GM19455 (cell line): ENCODE measurements around the gene LTB4R.
A peak's percentile ranks its signal among the peaks of the same experiment; 100 is the strongest.
"Not testable (repeated sequence)": the region's sequence is repeated elsewhere in the genome, so short reads cannot be mapped to it uniquely, and the experiment has no call there.

ENCODE experiments used
- ATAC-seq: cut with Tn5 transposase; IDR thresholded peaks from one replicate; pipeline ENCODE4 v1.9.1; 2021; ENCODE audit not compliant: unreplicated experiment

LTB4R gene

DNA sequence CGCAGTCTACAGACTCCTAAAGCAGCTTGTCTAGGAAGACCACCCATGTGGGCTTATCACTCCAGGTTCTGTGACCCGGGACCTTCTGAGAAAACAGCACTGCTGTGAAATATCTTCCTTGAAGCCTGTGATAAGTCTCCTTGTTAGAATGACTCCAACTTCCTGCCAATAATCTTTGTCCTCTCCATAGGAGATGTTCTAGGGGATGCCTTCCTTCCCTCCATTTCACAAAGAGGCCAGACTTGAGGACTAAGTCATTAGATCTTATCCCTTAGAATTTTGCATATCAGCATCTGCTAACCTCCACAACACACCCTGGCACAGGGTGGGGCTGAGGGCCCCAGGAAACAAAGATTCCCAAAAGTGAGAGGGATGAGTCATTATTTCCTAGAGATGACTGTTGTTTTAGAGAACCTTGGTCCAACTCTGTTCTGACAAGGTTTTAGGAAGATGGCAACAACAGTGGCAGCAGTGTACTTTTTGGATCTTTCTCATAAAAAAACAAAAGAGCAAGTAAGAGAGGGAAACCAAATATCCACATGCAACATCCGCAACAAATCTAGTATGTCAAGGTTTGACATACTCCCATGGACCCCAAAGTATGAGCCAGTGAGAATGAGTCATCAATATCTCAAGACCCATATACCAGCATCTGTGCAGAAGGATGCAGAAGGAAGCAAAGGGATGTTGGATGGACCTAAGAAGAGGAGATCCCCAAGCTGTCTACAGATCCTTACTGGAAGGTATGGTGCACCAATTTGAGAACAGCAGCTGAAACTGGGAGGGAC lies 6.0 kb downstream of the LTB4R start:
- ATAC-seq, result no peak

DNA sequence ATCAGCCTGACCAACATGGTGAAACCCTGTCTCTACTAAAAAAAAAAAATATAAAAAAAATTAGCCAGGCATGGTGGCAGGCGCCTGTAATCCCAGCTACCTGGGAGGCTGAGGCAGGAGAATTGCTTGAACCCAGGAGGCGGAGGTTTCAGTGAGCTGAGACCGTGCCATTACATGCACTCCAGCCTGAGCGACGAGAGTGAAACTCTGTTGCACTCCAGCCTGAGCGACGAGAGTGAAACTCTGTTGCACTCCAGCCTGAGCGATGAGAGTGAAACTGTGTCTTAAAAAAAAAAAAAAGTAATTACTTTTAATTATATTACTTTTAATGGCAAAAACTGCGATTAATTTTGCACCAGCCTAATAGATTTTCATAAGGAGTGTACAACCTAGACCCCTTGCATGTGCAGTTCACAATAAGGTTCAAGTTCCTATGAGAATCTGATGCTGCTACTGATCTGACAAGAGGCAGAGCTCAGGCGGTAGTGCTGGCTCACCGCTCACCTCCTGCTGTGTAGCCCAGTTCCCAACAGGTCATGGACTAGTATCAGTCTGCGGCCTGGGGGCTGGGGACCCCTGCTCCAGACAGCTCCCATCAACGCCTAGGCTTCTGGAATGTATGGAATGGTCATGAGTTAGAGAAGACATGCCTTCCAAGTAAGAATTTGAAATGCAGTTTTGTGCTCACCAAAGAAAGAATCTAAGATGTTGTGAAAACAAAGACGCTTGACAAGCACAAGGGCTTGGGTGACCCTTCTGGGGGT lies 10.1 kb downstream of the LTB4R start:
- no peak for ATAC-seq

DNA sequence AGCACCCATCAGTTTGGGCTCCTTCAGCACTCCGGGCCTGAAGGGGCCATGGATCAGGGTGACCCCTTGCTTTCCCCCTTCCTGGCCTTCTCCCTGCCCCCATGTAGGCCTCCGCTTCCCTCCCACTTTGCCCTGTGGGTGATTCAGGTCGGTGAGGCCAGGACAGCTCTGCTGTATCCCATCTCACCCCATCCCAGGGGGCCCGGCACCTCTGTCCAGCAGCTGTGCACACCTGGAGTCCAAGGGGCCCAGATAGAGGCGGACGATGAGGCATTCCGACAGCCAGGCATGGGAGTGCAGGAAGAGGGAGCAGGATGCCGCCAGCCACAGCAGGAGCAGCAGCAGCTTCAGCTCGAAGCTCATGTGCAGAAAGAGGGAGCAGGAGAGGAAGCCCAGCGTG lies 11.4 kb downstream of the LTB4R start:
- ATAC-seq, result no peak

DNA sequence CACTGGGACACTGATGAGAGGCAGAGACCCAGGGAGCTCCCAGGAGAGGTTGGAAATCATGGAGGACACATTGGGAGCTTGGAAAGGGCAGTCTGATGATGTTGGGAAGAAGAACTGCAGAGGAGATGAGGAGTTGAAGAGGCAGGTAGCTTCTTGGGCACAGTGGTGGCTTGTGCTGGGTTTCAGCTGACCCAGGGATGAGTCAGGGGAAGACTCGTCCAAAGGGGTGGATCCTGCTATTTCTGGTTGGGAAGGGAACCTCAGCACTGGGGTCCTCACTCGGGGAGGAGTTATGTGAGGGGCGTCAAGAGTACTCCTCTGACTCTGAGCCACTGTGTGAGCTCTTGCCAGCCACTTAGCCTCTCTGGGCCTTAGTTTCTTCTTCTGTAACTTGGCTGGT lies 12.0 kb downstream of the LTB4R start:
- no peak for ATAC-seq

DNA sequence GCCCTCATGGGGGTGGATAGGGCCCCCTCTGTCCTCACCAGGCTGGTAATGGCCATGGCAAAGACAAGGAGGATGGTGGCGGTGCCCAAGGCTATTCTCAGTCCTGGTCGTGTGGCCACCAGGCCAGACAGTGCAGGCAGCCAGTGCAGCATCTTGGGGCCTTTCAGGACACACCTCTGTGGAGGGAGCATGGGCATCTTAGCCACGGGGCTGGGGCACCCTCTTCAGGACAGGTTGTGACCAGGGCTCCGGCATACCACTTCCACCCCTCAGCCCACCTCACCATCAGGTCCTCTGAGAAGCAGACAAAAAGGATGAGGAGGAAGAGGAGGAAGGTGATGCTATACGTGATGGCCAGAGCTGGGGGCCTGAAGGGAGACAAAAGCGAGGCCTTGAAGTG lies 12.7 kb downstream of the LTB4R start:
- no peak for ATAC-seq

DNA sequence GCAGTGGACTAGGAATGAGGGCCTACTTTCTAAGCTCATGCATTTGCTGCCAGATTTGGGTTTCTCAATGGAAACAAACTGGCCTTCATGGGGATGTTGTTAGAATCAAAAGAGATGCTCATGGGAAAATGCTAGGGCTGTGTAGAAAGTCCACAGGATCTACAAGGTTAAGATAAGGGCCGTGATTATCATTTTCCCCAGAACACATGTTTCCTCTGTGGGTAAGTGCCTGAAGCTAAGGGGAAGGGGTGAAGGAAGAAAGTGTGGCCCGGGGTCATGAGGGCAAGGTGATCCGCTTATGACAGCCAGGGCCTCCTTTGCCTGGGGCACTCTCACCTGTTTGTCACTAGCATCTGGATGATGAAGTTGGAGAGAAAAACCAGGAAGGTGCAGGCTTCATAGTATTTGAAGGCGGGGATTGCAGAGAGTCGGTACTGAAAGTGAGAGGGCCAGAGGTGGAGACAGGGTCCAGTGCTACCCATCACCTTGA lies 13.8 kb downstream of the LTB4R start:
- ATAC-seq, result no peak

DNA sequence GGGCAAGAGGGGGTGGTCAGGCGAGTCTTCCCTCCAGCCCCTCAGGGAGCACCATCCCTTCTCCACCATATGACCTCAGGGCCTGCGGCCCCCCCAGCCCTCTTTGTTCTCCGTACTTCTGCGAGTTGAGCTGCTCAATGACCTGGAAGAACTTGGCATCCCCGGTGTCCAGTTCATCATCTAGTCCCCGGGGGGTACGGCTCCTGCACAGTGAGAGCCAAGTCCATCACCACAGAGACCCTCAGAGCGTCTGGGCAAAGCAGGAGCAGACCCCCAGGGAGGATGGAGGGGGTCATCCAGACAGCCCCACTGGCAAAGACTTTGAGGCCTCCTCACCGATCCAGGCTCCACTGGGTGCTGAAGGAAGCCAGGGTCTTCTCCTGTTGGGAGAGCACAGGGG lies 14.7 kb downstream of the LTB4R start:
- ATAC-seq, result no peak

DNA sequence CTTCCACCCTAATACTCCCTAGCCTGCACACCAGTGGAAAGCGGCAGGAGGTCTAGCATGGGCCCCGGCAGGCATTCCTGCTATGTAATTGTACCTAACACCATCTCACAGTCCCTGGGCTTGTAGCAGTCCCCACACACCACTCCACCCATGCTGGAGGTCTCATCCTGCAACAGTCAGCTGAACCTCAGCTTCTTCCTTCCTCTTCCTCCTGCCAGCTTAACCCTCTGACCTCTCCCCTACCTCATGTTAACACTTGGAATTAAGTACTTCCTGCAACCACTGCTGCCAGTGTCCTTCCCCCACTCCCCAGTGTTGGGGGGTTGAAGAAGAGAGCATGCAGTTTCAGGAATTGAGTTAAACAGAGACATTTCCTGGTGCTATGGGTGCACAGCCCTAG lies 16.0 kb downstream of the LTB4R start:
- no peak for ATAC-seq

DNA sequence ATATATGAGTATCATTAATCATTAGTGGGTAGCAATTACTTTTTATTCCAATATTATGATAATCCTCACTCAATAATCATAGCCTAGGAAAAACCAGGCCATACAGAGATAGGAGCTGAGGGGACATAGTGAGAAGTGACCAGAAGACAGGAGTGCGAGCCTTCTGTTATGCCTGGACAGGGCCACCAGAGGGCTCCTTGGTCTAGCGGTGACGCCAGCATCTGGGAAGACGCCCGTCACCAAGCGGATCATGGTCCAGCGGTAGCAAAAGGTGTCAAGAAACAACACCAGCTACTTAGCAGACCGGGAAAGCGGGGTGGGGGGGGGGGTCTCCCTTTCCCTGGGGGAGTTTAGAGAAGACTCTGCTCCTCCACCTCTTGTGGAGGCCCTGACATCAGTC lies 16.6 kb downstream of the LTB4R start:
- not testable (repeated sequence) for ATAC-seq

DNA sequence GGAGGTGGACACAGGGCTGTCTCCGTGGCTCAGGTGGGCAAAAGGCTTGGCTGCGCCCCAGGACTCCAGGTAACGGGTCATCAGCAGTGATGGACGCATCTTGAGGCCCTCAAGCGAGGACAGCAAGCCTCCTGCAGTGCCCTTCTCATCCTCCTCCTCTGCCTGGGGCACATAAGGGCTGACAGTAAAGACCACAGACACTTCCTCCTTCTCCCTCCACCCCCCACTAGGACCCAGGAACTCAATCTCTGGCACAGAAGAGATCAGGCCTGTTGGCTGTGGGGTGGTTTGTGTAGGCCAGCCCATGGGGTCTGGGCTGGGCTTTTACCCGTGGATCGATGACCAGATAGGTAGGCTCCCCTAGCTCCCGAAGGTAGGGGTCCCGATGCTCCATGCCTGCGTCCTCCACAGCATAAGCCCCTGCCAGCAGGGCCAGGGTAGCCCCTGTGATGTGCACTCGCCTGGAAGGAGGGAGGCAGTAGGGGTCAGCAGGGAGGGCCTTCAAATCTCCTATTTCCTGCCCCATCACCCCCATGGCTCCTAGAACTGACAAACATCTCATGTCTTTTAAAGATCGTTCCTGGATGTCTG lies 17.9 kb downstream of the LTB4R start:
- ATAC-seq, result no peak

DNA sequence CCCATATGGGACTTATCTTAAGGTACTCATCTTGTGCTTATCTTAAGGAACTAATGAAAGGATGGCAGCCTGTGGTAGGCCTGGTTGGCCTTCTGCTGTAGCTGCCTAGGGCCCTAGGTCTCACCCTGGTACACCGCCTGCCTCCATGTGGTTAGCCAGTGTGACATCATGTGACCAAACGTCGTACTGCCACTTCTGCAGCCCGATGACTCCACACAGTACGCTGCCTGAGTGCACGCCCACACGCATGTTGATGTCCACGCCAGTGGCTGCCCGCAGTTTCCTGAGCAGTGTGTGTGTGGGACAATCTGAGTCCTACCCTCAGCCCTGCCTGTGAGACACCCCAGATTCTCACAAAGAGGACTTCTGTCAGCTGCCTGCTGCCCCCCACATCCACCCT lies 18.4 kb downstream of the LTB4R start:
- ATAC-seq, result no peak

DNA sequence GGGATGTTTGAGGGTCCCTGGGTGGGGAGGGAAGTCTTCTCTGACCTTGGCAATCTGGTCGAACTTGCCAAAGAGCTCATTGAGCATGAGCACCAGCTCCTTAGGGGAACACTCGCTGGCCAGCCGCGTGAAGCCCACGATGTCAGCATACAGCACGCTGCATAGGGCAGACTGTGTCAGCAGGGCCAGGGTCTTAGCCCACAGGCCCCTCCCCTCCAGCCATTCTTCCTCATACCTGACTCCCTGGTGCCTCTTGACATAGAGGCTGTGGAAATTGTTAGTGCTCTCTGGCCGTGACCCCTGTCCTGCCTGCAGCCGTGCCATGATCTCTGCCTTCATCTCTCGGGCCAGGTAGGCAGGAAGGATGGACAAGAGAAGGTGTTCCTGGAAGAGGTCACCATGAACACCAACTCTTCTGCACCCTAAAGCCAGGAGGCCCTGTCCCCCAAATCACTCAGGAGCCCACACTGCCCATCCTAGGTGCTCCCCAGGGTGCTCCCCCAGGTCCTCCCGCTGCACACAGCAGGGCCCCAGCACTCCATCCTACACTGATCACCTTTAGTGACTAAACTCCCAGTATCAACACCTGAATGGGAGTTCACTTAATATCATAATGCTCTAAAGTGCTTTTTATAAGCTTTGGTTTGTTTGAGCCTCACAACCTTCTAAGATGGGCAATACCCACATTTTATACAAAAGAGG lies 19.8 kb downstream of the LTB4R start:
- ATAC-seq, result no peak

DNA sequence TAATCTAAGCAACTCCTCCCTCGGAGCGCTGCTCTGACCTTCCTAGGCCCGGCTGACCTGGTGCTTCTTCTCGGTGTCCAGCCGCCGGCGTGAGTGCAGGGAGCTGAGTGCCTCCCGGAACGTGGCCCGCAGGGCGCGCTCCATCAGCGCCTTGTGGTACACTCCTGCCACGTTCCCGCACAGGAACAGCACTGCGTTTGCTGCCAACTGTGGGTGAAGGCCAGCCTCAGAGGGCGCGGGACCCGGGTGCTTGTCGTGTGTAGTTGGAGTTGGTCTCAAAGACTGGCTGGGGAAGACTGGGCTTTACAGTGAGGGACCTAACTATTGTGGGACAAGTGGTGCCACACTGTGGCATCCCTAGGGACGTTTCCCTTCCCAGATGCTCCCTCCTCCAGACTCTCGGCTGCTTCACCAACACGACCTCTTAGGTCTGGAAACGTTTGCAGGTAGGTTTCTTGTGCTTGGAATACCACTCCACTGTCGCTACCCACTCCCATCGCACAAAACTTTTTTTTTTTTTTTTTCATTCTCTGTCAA lies 20.5 kb downstream of the LTB4R start:
- ATAC-seq, result no peak

DNA sequence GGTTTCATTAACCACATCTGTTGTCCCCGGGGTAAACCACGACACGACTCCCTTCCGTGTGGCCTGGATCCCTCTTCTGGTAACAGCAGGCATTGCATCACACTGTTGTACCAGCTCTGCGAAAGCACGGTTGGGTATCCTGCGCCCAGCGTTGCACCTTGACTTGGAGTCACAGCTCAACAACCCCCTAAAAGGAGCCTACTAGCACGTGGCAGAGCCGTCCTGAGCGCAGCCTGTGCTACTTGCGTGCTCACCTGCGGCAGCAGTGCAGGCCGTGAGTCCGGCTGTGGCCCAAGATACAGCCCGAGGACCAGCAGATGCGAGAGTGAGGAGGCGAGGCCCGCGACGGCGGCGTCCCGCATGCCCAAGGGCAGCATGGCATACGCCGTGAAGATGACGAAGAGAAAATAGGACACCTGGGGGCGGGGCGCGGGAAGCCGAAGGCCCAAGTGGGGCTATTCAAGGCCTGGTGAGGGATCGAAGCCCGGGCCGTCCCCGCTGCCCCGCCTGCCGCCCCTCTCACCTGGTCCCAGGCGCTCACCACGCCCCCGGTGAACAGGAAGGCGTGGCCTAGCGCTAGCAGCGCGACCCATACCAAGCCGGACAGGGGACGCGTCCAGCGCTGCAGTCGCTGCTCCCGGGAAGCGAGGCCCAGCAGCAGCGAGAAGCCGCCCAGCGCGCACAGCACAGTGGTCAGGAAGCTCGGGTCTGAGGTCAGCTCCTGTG lies 21.1 kb downstream of the LTB4R start:
- ATAC-seq, result peak; percentile 67

DNA sequence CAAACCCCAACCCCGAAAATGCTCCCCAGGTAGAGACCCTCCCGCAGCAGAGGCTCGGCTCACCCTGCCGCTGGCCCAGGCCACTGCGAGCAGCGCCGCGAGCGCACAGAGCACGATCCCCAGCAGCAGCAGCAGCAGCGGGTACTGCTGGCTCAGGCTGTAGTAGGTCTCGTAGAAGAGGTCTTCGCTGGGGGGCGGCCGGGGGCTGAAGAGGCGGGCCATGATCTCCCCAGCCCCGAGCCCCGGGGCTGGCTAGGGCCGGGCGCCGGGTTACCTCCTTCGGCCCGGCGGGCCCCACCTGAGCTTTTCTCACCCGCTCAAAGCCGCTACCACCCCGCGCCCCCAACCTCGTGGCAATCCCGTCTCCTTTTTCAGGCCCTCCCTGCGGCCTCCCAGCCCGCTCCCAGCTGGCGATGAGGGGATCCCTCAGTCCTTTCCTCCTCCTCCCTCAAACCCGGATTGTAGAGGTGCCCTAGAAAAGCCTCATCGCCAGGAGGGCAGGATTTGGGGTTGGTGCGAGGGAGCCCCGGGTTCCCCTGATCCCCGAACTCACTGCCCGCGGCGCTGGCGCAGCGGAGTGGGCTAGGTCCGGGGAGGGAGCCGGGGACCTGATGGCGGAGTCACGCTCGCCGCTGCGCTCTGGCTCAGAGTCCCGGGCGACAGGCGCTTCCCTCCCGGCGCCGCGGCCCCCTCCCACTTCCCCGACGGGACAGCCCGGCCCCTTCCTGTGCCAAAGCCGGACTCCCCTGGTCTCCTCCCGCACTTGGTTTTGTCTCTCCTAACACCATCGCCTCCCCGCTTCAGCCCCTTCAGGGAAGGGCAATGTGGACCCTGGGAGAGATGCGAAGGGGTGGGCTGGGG lies 23.4 kb downstream of the LTB4R start, which contains the start of gene ADCY4:
Gene ADCY4 (minus strand): TSS at position 641 of the 861 bp plus-strand sequence. CDS start 419 bp downstream, at position 222.
- ATAC-seq, result no peak

DNA sequence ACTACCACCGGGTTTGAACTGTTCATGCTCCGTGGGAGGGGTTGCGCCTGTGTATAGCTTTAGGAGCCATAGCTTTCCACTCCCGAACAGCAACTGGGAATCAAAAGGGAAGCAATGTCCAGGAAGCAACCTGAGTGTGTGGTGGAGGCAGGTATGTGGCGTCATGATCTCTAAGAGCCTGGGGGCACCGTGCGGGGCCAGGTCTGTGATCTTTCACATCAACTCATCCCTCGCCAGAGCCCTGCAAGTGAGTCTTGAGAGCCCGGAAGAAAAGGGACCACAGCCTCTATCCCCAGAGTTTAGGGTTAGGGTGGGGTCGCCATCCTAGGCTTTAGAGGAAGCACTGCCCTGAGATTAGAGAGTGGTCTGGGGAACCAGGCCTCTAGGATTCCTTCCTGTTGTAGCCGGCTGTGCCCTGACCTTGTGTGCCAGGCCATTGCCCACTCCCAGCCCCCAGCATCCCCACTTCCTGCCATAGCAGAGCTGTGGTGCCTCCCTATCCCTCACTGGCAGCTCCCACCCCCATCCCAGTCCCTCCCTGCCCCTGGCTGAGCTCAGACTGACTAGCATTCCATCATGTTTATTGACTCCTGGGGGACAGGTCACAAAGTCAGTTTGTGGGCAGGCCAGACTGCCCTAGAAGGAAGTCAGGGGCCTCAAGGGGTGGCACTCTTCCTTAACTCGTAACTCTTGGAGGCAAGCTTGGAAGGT lies 24.3 kb downstream of the LTB4R start:
- no peak for ATAC-seq

DNA sequence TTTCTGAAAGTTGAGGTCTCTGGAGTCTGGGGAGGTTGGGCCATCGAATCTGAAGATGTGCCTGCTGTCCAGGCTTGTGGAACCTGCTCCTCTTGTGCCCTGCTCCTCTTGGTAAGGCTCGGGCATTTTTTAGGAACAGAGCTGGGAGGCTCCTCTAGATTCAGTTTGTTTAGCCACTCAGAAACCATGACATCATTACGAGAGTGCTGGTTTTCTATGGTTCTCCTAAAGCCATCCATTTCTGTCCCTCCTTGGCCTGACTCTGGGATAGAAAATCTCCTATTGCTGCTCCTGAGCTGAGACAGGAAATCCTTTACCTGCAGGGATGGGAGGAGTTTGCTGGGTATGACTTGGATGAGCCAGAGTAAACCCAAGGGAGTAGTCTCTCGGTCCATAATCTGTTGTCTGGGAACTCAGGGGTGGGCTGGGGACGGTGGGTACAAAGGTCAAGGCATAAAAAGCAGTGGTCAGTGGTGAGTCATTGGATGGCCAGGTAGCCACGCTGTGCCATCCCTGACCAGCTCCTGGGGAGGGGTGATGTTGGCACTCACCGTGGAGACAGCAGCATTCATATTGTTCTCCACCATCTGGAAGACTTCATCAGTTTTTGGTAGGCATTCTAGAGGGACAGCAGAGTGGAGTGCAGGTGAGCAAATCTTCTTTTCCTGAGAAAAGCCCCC lies 26.0 kb downstream of the LTB4R start:
- ATAC-seq, result no peak

DNA sequence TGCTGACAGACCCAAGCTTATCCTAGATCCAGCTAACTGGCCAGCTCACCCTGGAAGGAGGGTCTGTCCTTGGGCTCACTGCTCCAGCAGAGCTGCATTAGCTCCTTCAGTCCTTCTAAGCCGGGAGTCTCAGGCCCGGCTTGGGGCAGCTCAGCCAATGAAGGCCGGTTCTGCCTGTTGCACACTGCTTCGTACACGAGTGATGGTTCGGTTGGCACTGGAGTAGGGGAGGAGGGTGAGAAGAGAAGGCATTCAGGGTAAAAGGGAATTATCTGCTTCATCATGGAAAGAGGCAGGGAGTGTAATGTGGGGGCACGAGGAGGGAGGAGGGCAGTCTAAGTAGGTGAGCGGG lies 26.5 kb downstream of the LTB4R start:
- no peak for ATAC-seq
